Activated CD4-positive, alpha-beta T cell treated with anti-CD3 and anti-CD28 coated beads, Interleukin-2, amount 50 U/mL, for 16 hours (primary cell): ENCODE measurements around the gene DLGAP4.

Experiments
- DNase-seq: peaks from one replicate; pipeline ENCODE4 v3.0.0-alpha.2; 2020

DLGAP4 gene

GRCh38 chr20:36418711-36419110 lies 112.6 kb downstream of the DLGAP4 start:
- no peak for DNase-seq

DNA sequence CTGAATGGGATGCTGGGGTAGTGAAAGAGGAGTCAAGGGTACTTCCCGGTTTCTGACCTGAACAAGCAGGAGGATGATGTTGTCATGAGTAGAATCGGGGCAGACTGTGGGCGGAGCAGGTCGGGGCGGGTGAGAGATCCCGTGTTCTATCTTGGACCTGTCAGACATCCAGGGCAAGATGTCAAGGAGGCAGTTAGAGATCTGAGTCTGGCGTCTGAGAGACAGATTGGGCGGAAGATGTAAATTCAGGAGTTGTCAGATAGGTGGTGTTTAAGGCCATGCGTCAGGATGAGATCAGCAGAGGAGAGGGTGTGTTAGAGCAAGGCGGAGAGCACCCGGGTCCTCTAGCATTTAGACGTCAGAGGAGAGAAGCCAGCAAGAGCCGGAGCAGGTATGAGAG lies 115.5 kb downstream of the DLGAP4 start:
- DNase-seq: no peak

DNA sequence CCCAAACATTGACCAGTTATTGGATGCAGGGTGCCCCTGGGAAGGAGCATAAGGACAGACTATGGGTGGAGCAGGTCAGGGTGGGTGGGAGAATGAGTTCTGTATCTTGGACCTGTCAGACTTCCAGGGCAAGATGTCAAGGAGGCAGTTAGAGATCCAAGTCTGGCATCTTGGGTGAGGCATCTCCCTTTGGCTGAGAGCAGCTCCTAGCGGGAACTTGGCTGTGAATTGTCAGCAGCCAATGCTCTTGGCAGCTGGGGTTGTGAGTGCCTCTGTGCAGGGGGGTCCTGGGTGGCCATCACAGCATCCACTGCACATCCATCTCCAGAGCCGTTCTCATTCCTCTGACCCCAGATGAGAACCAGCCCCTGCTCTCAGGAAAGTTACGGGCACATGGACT lies 118.2 kb downstream of the DLGAP4 start:
- DNase-seq: no peak

DNA sequence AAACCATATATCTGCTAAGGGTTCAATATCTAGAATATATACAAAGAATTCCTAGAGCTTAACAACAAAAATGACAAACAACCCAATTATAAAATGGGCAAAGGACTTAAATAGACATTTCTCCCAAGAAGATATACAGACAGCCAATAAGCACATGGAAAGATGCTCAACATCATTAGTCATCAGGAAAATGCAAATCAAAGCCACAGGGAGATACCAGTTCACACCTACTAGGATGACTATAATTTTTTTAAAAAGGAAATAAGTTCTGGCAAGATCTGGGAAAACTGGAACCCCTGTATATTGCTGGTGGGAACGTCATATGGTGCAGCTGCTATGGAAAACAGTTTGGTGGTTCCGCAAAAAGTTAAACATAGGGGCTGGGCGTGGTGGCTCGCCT lies 119.0 kb downstream of the DLGAP4 start:
- DNase-seq: no peak

GRCh38 chr20:36431604-36432003 lies 125.5 kb downstream of the DLGAP4 start:
- no peak for DNase-seq

DNA sequence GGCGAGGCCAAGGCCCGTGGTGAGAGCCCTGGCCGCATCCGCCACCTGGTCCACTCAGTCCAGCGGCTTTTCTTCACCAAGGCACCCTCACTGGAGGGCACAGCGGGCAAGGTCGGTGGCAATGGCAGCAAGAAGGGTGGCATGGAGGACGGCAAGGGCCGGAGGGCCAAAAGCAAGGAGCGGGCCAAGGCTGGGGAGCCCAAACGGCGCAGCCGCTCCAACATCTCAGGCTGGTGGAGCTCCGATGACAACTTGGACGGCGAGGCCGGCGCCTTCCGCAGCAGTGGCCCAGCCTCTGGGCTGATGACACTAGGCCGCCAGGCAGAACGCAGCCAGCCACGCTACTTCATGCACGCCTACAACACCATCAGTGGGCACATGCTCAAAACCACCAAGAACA lies 126.0 kb downstream of the DLGAP4 start:
- no peak for DNase-seq

- DNase-seq: no peak
Observed at GRCh38 chr20:36434383-36434782, 128.2 kb downstream of the DLGAP4 start.

- DNase-seq: no peak
Observed at GRCh38 chr20:36435124-36435523, 129.0 kb downstream of the DLGAP4 start.

GRCh38 chr20:36435592-36436541 lies 129.7 kb downstream of the DLGAP4 start:
- peak; percentile 86 for DNase-seq

- DNase-seq: peak; percentile 68
Observed at GRCh38 chr20:36439040-36439730, 133.0 kb downstream of the DLGAP4 start.

GRCh38 chr20:36439731-36440072 lies 133.6 kb downstream of the DLGAP4 start:
- DNase-seq: no peak

- no peak for DNase-seq
Observed at GRCh38 chr20:36440370-36441026, 134.4 kb downstream of the DLGAP4 start.

GRCh38 chr20:36441027-36441414 lies 134.9 kb downstream of the DLGAP4 start:
- no peak for DNase-seq

- DNase-seq: no peak
Observed at GRCh38 chr20:36441416-36441815, 135.3 kb downstream of the DLGAP4 start.

GRCh38 chr20:36445847-36446246 lies 139.7 kb downstream of the DLGAP4 start:
- no peak for DNase-seq

- DNase-seq: no peak
Observed at GRCh38 chr20:36446557-36446956, 140.4 kb downstream of the DLGAP4 start.

DNA sequence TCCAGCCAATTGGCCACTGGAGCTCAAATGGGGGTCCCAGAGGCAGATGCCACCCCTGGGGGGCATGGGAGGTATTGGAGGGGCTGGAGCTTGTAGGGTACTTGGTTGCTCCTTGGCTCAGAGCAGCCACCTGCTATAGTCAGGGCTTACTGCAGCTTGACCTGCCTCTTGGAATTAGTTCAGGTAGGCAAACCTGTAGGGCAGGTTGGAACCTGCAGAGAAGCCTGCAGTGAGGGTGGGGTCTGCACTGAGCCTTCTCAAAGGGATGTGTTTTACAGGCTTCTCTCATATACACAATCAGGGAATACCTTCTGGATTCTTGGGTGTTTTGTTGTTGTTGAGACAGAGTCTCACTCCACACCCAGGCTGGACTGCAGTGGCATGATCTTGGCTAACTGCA lies 141.0 kb downstream of the DLGAP4 start:
- DNase-seq: no peak

DNA sequence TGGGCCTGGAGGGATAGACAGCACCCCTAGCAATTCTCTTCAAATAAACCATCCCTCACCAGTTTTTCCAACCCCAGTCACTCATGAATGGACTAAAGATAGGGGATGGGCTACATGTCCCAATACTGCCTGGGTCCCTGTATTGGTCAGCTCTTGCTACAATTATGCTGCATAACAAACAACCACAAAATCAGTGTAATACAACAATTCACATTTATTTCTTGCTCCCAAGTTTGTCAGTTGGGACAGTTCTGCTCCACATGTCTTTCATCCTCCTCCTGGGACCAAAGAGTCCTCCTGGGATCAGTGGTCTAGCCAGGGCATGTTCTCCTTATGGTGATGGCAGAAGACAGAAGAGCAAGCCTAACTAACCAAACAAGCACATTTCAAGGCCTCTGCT lies 143.5 kb downstream of the DLGAP4 start:
- no peak for DNase-seq

- no peak for DNase-seq
Observed at GRCh38 chr20:36454332-36454697, 148.2 kb downstream of the DLGAP4 start.

DNA sequence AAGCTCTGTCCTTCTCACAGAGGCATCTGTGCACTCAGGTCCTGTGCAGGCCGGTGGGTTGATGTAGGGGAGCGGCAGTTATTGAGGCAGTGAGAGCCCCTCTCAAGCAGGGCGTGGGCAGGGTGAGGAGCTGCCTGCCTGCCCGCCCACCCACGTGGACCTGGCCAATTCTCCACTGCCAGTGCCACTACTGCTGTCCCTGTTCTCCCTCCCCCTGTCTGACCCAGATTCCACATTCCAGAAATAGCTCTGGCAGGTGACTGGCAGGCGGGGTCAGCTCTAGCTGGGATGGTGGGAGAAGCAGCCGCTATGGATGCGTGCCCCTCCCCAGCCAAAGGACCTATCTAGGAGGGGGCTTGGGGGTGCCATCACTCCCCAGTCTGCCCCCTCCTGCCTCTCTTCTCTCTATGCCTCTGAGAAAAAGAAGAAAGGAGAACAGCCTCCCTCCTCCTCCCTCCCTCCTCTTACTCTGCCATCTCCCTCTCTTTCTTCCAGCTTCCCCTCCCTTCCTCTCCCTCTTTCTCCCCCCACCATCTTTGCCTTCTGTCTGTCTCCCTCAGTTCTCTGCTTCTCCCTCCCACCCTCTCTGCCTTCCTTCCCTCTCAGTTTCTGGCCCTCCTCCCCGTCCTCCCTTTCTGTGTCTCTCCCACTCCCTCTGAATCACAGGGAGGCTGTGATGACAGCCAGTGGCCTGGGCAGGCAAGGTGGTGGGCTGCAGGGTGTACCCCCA lies 148.7 kb downstream of the DLGAP4 start:
- DNase-seq: no peak

DNA sequence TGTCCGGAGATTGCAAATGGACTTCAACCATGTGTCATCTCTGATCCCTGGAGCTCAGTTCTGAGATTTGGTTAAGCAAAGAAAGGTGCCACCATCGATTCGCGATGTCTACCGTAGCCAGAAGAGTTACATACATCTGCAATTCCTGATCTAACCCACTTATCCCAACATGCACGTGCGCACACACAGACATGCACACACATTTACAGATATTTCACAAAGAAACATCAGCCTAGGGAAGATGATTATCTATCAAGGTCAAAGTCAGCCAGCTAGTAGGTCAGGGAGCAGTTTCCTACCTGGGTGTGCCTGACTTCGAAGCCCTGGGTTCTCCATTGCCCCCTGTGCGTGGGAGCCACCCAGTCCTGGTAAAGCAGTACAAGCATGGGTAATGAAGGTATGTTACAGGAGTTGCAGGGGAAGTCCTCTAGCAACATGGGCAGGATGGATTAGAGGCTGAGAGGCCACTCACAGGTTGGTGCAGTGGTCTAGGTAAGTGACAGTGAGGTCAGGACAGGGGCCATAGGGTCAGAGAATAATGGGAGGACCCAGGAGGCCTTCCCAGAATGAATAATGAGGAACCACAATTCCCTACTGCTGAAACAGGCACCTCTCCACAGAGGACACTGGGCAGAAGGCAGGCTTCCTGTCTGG lies 150.0 kb downstream of the DLGAP4 start:
- no peak for DNase-seq
